ENCODE measurements around the gene BTBD10.

Gene BTBD10

GRCh38 chr11:13355191-13355590 is 107.8 kb downstream of the BTBD10 start:
- H2AFZ ChIP-seq (ENCODE audit: low read length, unreplicated experiment) = no peak overlapping the region
- H3K27ac ChIP-seq (ENCODE audit: low read depth, low read length) = no peak overlapping the region
- H3K79me2 ChIP-seq (ENCODE audit: control insufficient read depth, insufficient read depth, low read length, unreplicated experiment) = no peaks in the 10 kb centered on the region
- H3K36me3 ChIP-seq (ENCODE audit: insufficient read depth, low read length) = no peaks in the 10 kb centered on the region
- H3K4me3 ChIP-seq (ENCODE audit: low read depth, low read length) = no peak overlapping the region
- H3K27me3 ChIP-seq (ENCODE audit: insufficient read depth, low read length) = no peaks in the 10 kb centered on the region
- no peaks in the 10 kb centered on the region for H3K4me1 ChIP-seq (ENCODE audit: control insufficient read depth, insufficient read depth, low read length, unreplicated experiment)

- Histone ChIP-seq H3K4me1 (ENCODE audit: control insufficient read depth, insufficient read depth, low read length, unreplicated experiment) (no peaks in the 10 kb centered on the region), H3K4me3 (ENCODE audit: low read depth, low read length) (no peak overlapping the region), H3K36me3 (ENCODE audit: insufficient read depth, low read length) (no peaks in the 10 kb centered on the region), H2AFZ (ENCODE audit: low read length, unreplicated experiment) (no peak overlapping the region), H3K27ac (ENCODE audit: low read depth, low read length) (no peak overlapping the region), H3K27me3 (ENCODE audit: insufficient read depth, low read length) (no peaks in the 10 kb centered on the region), H3K79me2 (ENCODE audit: control insufficient read depth, insufficient read depth, low read length, unreplicated experiment) (no peaks in the 10 kb centered on the region)
These were observed 108.7 kb downstream of the BTBD10 start for GRCh38 chr11:13354335-13354734.

GRCh38 chr11:13352711-13353110 is 110.3 kb downstream of the BTBD10 start:
- Histone ChIP-seq H3K79me2 (ENCODE audit: control insufficient read depth, insufficient read depth, low read length, unreplicated experiment) (no peaks in the 10 kb centered on the region), H3K27me3 (ENCODE audit: insufficient read depth, low read length) (no peaks in the 10 kb centered on the region), H3K4me3 (ENCODE audit: low read depth, low read length) (no peak overlapping the region), H3K27ac (ENCODE audit: low read depth, low read length) (no peak overlapping the region), H2AFZ (ENCODE audit: low read length, unreplicated experiment) (no peak overlapping the region), H3K4me1 (ENCODE audit: control insufficient read depth, insufficient read depth, low read length, unreplicated experiment) (no peaks in the 10 kb centered on the region), H3K36me3 (ENCODE audit: insufficient read depth, low read length) (no peaks in the 10 kb centered on the region)

- Histone ChIP-seq H3K4me3 (ENCODE audit: low read depth, low read length) (no peak overlapping the region), H3K27me3 (ENCODE audit: insufficient read depth, low read length) (no peaks in the 10 kb centered on the region), H3K27ac (ENCODE audit: low read depth, low read length) (no peak overlapping the region), H3K36me3 (ENCODE audit: insufficient read depth, low read length) (no peaks in the 10 kb centered on the region), H3K4me1 (ENCODE audit: control insufficient read depth, insufficient read depth, low read length, unreplicated experiment) (no peaks in the 10 kb centered on the region), H3K79me2 (ENCODE audit: control insufficient read depth, insufficient read depth, low read length, unreplicated experiment) (no peaks in the 10 kb centered on the region), H2AFZ (ENCODE audit: low read length, unreplicated experiment) (no peak overlapping the region)
These were observed 113.4 kb downstream of the BTBD10 start for GRCh38 chr11:13349581-13349980.

- Histone ChIP-seq H3K4me3 (ENCODE audit: low read depth, low read length) (no peak overlapping the region), H3K36me3 (ENCODE audit: insufficient read depth, low read length) (no peaks in the 10 kb centered on the region), H3K27me3 (ENCODE audit: insufficient read depth, low read length) (no peaks in the 10 kb centered on the region), H3K79me2 (ENCODE audit: control insufficient read depth, insufficient read depth, low read length, unreplicated experiment) (no peaks in the 10 kb centered on the region), H2AFZ (ENCODE audit: low read length, unreplicated experiment) (no peak overlapping the region), H3K27ac (ENCODE audit: low read depth, low read length) (no peak overlapping the region), H3K4me1 (ENCODE audit: control insufficient read depth, insufficient read depth, low read length, unreplicated experiment) (no peaks in the 10 kb centered on the region)
These were observed 114.0 kb downstream of the BTBD10 start for GRCh38 chr11:13349046-13349445.

- H3K4me1 ChIP-seq (ENCODE audit: control insufficient read depth, insufficient read depth, low read length, unreplicated experiment) = no peaks in the 10 kb centered on the region
- no peaks in the 10 kb centered on the region for H3K79me2 ChIP-seq (ENCODE audit: control insufficient read depth, insufficient read depth, low read length, unreplicated experiment)
- H3K27me3 ChIP-seq (ENCODE audit: insufficient read depth, low read length) = no peaks in the 10 kb centered on the region
- H3K36me3 ChIP-seq (ENCODE audit: insufficient read depth, low read length) = no peaks in the 10 kb centered on the region
- no peak overlapping the region for H3K27ac ChIP-seq (ENCODE audit: low read depth, low read length)
- no peak overlapping the region for H2AFZ ChIP-seq (ENCODE audit: low read length, unreplicated experiment)
- H3K4me3 ChIP-seq (ENCODE audit: low read depth, low read length) = no peak overlapping the region
These were observed 114.7 kb downstream of the BTBD10 start for GRCh38 chr11:13348305-13348704.

GRCh38 chr11:13347901-13348300 is 115.1 kb downstream of the BTBD10 start:
- no peaks in the 10 kb centered on the region for H3K36me3 ChIP-seq (ENCODE audit: insufficient read depth, low read length)
- H3K27me3 ChIP-seq (ENCODE audit: insufficient read depth, low read length) = no peaks in the 10 kb centered on the region
- H3K4me1 ChIP-seq (ENCODE audit: control insufficient read depth, insufficient read depth, low read length, unreplicated experiment) = no peaks in the 10 kb centered on the region
- H3K27ac ChIP-seq (ENCODE audit: low read depth, low read length) = no peak overlapping the region
- no peak overlapping the region for H2AFZ ChIP-seq (ENCODE audit: low read length, unreplicated experiment)
- H3K4me3 ChIP-seq (ENCODE audit: low read depth, low read length) = no peak overlapping the region
- H3K79me2 ChIP-seq (ENCODE audit: control insufficient read depth, insufficient read depth, low read length, unreplicated experiment) = no peaks in the 10 kb centered on the region

GRCh38 chr11:13346470-13346869 is 116.6 kb downstream of the BTBD10 start:
- Histone ChIP-seq H3K4me1 (ENCODE audit: control insufficient read depth, insufficient read depth, low read length, unreplicated experiment) (peaks cover 3% of the 10 kb centered on the region), H3K27me3 (ENCODE audit: insufficient read depth, low read length) (no peaks in the 10 kb centered on the region), H3K36me3 (ENCODE audit: insufficient read depth, low read length) (no peaks in the 10 kb centered on the region), H3K4me3 (ENCODE audit: low read depth, low read length) (no peak overlapping the region), H3K79me2 (ENCODE audit: control insufficient read depth, insufficient read depth, low read length, unreplicated experiment) (no peaks in the 10 kb centered on the region), H2AFZ (ENCODE audit: low read length, unreplicated experiment) (no peak overlapping the region), H3K27ac (ENCODE audit: low read depth, low read length) (no peak overlapping the region)

GRCh38 chr11:13344818-13345217 is 118.2 kb downstream of the BTBD10 start:
- H3K4me3 ChIP-seq (ENCODE audit: low read depth, low read length) = no peak overlapping the region
- no peaks in the 10 kb centered on the region for H3K27me3 ChIP-seq (ENCODE audit: insufficient read depth, low read length)
- peaks cover 8% of the 10 kb centered on the region for H3K4me1 ChIP-seq (ENCODE audit: control insufficient read depth, insufficient read depth, low read length, unreplicated experiment)
- H2AFZ ChIP-seq (ENCODE audit: low read length, unreplicated experiment) = no peak overlapping the region
- H3K36me3 ChIP-seq (ENCODE audit: insufficient read depth, low read length) = no peaks in the 10 kb centered on the region
- H3K79me2 ChIP-seq (ENCODE audit: control insufficient read depth, insufficient read depth, low read length, unreplicated experiment) = no peaks in the 10 kb centered on the region
- H3K27ac ChIP-seq (ENCODE audit: low read depth, low read length) = no peak overlapping the region

GRCh38 chr11:13343931-13344717 is 118.9 kb downstream of the BTBD10 start:
- H2AFZ ChIP-seq (ENCODE audit: low read length, unreplicated experiment) = no peak overlapping the region
- H3K4me3 ChIP-seq (ENCODE audit: low read depth, low read length) = no peak overlapping the region
- no peak overlapping the region for H3K27ac ChIP-seq (ENCODE audit: low read depth, low read length)
- H3K27me3 ChIP-seq (ENCODE audit: insufficient read depth, low read length) = no peaks in the 10 kb centered on the region
- H3K4me1 ChIP-seq (ENCODE audit: control insufficient read depth, insufficient read depth, low read length, unreplicated experiment) = peaks cover 15% of the 10 kb centered on the region
- no peaks in the 10 kb centered on the region for H3K36me3 ChIP-seq (ENCODE audit: insufficient read depth, low read length)
- no peaks in the 10 kb centered on the region for H3K79me2 ChIP-seq (ENCODE audit: control insufficient read depth, insufficient read depth, low read length, unreplicated experiment)

- Histone ChIP-seq H2AFZ (ENCODE audit: low read length, unreplicated experiment) (no peak overlapping the region), H3K4me3 (ENCODE audit: low read depth, low read length) (no peak overlapping the region), H3K27me3 (ENCODE audit: insufficient read depth, low read length) (no peaks in the 10 kb centered on the region), H3K27ac (ENCODE audit: low read depth, low read length) (no peak overlapping the region), H3K36me3 (ENCODE audit: insufficient read depth, low read length) (no peaks in the 10 kb centered on the region), H3K4me1 (ENCODE audit: control insufficient read depth, insufficient read depth, low read length, unreplicated experiment) (peaks cover 24% of the 10 kb centered on the region), H3K79me2 (ENCODE audit: control insufficient read depth, insufficient read depth, low read length, unreplicated experiment) (peaks cover 5% of the 10 kb centered on the region)
These were observed 120.0 kb downstream of the BTBD10 start for GRCh38 chr11:13343067-13343466.
